GM18858 (cell line): ENCODE measurements around the gene FOXR2.

Experiments used
- ATAC-seq: cut with Tn5 transposase; IDR thresholded peaks from one replicate; pipeline ENCODE4 v1.9.1; 2021; ENCODE audit not compliant: unreplicated experiment

Gene FOXR2

GRCh38 chrX:55623100-55623499 is at the start of gene FOXR2:
Gene FOXR2, plus strand, starts transcription at chrX:55623400. Its CDS starts 312 bp downstream, at chrX:55623712.
- ATAC-seq: no peak

- no peak for ATAC-seq
These were observed 44.1 kb upstream of the FOXR2 start for GRCh38 chrX:55579115-55579514.

- no peak for ATAC-seq
These were observed 40.8 kb upstream of the FOXR2 start for GRCh38 chrX:55582447-55582846.

GRCh38 chrX:55593296-55593695 is 29.9 kb upstream of the FOXR2 start:
- no peak for ATAC-seq

DNA sequence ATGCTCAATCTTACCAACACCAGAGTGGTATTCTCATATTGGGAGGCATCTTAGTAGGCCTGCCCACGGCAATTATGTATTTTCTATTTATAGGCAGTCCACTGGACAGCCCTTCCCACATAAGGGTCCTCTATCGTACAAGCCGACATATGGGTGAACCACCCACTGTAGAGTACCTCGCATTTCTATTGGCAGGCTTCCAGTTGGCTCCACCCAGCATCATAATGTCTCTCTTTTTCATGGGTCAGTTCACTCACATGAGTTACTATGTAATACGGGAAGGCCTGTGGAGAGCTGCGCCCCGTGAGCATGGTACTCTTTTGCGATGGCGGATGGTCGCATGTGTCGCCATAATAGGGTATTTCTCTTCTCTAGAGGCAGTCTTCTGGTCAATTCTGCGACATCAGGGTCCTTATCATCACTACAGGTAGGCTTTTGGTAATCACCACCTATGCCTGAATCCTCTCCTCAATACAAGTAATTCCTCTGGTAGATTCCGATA is 29.4 kb upstream of the FOXR2 start:
- no peak for ATAC-seq

DNA sequence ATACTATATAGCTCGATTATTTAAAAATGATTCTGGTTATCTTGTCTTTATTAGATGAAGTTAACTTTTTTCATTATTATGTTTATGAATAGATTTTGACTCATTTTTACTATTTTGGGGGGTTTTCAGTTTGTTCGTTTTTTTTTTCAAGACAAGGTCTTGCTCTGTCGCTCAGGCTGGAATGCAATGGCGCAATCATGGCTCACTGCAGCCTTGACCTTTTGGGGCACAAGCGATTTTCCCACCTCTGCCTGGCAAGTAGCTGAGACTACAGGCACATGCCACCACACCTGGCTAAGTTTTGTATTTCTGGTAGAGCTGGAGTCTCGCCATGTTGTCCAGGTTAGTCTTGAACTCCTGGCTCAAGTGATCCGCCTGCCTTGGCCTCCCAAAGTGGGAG is 24.9 kb upstream of the FOXR2 start:
- ATAC-seq: no peak

GRCh38 chrX:55619547-55619946 is 3.7 kb upstream of the FOXR2 start:
- ATAC-seq: no peak

GRCh38 chrX:55624403-55624802 is 1.2 kb downstream of the FOXR2 start:
- ATAC-seq: no peak

- ATAC-seq: no peak
These were observed 12.9 kb downstream of the FOXR2 start for GRCh38 chrX:55636109-55636508.

- ATAC-seq: peak; percentile 73
These were observed 15.7 kb downstream of the FOXR2 start for GRCh38 chrX:55638933-55639332.

DNA sequence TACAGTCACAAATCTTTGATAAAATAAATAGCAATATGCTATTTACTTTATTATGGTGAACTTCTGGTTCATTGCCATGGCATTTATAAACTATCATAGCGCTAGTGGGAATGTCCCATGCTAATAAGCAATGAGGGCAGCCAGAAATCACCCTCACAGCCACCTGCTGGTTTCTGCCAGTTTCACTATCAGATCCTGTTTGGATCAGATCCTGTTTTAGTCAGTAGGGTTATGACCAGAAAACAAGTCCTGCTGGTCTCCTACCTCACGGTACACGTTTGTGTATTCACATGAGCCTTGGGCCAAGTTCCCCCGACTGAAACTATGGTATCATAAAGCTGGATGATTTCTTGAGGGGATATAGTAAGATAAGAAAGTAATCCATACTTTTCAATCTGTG is 17.7 kb downstream of the FOXR2 start:
- peak; percentile 72 for ATAC-seq

- ATAC-seq: peak; percentile 51
These were observed 25.2 kb downstream of the FOXR2 start for GRCh38 chrX:55648434-55648833.

DNA sequence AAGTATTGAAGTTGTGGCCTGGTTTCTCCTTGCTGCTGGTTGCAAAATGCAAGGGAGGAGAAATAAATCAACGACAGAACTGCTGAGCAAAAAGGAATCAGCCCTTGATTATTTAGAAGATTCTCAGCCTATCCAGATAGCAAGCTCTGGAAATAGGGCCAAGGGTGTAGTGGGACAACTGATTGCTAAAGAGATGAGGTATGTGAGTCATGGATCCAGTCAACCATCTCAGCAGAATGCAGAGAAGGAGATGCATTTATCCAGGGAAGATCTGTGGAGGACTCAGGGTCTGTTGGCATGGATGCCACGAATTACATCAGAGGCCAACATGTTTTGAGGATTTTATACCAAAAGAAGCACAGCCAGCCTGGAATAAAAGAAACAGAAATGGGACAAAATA is 36.7 kb downstream of the FOXR2 start:
- ATAC-seq: no peak

GRCh38 chrX:55663584-55663983 is 40.4 kb downstream of the FOXR2 start:
- ATAC-seq: no peak

GRCh38 chrX:55668084-55668483 is 44.9 kb downstream of the FOXR2 start:
- ATAC-seq: no peak
